ENCODE results near the gene SMIM31.

SMIM31 gene

DNA sequence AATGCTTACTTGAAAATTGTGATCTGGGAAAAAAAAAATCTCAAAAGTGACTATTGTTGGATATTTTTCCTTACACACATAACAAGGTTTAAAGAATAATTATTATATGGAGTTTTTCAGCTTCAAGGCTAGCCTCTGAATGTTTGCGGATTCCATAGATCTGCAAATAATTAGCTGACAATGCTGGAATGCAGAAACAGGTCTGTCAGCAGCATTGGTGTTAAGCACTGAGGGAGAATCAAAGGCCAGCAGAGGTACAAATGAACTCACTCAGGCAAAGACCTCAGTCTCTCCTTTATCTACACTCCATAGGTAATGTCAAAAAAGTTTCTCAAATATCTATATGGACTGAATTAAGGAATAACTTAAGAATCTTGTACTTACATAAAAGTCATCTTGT is 35.1 kb downstream of the SMIM31 start:
- no peak for DNase-seq

DNA sequence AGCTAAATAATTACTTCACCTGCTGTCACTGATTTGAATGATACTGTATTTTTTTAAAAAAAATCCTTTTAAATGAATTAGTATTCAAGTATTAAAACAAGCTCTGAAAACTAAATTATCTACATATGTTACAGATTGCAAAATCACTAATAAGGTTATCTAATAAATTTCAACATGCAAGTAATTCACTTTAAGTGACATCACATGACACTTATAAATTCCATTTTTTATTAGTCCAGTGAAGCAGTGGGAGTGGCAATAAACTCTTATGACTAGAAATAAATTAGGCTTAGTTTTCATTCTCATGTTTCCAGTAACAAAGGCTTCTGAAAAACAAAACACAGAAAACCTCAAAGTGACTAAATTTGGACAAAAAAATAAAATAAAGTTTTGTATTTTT is 36.3 kb downstream of the SMIM31 start:
- no peak for DNase-seq

- no peak for DNase-seq
These were observed 45.5 kb downstream of the SMIM31 start for GRCh38 chr4:164799410-164799809.

DNA sequence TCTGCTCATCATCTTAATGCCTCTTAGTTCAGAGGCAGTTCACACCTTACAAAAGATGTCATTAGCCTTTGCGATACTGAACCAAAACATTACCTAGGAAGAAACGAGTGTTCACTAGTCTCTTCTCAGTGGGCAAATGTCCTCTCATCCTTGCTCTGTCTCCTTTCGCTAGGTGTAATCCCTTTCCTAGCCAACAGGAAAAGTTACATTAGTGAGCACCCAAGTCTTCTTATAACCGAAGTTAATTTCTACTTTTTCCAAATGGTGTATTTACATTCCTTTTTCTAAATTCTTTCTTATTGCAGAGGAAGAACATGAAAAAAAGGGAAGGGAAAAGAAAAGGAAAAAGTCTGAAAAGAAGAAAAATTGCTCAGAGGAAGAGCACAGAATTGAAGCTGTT is 46.9 kb downstream of the SMIM31 start:
- DNase-seq = no peak

DNA sequence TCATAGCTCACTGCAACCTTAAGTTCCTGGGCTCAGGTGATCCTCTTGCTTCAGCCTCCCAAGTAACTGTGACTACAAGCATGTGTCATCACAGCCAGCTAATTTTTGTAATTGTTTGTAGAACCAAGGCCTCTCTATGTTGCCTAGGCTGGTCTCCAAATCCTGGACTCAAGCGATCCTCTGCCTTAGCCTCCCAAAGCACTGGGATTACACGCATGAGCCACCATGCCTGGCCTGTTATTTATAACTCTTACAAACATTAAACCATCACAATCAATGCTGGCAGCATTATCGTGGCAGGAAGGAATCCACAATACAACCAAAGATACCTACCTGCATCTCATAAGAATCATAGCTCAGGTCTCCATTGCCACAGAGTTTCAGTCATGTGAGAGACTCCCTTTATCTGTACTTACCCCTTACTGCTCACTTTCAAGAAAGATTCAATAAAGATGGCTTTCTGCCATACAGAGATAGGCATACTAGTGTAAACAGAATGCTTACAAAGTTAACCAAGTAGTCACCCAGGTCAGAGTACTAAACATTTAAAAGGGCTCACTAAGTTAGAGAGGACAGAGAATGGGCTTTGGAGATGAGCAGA is 48.5 kb downstream of the SMIM31 start:
- no peak for DNase-seq

DNA sequence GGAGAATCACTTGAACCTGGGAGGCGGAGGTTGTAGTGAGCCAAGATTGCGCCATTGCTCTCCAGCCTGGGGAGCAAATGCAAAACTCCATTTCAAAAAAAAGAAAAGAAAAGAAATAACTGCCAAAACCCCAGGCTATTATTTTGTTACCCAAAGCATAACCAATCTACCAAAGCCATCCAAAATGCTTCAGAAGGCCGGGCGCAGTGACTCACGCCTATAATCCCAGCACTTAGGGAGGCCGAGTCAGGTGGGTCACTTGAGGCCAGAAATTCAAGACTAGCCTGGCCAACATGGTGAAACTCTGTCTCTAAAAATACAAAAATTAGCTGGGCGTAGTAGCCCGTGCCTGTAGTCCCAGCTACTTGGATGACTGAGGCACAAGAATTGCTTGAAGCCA is 49.8 kb downstream of the SMIM31 start:
- no peak for DNase-seq

DNA sequence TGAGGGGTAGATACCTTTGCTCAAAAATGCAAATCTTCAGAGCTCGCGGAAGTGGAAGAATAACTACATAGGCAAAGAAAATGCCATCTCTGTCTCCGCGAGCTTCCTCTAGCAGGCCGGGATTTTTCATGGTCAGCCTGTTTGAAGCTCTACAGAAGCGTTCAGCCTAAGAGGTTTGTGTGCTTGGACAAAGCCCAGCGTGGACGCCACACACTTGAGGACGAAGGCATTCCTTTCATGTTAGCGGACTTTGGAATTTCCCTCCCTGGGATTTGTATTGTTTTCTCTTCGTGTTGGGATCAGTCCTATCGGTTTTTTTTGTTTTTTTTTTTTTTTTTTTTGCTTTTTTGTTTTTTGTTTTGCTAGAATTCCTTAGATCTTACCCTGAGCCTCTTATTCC is 53.7 kb downstream of the SMIM31 start:
- DNase-seq = no peak

GRCh38 chr4:164813554-164813953 is 59.6 kb downstream of the SMIM31 start:
- no peak for DNase-seq

- DNase-seq = no peak
These were observed 61.8 kb downstream of the SMIM31 start for GRCh38 chr4:164815711-164816110.

GRCh38 chr4:164819366-164819765 is 65.4 kb downstream of the SMIM31 start:
- no peak for DNase-seq

DNA sequence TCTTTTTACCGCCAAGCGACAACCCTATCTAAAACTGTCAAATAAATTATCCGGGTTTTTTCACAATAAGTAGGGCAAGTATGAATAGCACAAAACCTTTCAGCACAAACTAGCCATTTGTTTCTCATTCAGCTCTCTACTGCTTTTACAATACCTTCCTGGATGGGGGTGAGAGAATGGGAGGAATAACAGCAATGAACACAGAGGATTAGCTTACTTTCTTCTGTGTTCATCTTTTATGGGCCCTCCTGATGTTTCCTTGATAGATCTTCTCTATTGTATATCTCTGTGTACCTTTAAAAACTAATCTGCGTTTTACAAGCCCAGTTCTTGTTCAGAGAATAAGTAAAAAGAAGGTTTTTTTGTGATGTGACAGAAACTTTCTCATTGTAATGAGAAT is 67.8 kb downstream of the SMIM31 start:
- no peak for DNase-seq

DNA sequence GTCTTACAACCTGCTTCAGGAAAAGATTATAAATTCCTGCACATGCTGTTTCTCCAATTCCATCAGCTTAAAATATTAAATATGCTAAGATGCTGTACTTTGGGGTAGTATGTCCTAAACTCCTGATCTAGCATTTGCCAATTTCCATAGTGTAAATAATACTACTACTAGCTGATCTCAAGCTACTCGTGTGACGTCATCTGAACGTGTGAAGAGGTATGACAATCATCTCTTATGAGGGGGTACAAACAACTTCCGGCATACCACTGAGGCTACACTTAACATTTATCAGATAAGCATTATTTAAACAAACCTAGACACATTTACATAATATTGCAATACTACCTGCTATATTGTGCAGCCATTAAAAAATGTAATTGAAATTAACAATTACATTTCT is 70.7 kb downstream of the SMIM31 start:
- no peak for DNase-seq

GRCh38 chr4:164828955-164829354 is 75.0 kb downstream of the SMIM31 start:
- no peak for DNase-seq

DNA sequence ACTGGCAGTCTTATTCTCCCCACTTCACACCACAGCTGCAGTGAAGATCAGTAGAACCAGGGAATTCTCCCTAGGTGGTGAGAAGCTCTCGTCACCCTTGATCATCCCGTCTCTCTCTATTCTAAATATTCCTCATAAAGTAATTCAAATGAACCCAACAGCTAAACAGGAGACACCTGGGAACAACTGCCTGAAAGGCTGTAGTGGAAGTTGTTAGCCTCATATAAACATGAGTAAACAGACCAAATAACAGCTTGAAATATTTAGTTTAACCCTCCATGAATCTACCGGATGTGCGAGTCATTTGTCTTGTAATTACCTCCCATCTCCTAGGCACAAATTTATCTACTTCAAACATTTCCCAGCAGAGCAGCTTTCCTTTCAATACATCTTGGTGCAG is 92.6 kb downstream of the SMIM31 start:
- no peak for DNase-seq

DNA sequence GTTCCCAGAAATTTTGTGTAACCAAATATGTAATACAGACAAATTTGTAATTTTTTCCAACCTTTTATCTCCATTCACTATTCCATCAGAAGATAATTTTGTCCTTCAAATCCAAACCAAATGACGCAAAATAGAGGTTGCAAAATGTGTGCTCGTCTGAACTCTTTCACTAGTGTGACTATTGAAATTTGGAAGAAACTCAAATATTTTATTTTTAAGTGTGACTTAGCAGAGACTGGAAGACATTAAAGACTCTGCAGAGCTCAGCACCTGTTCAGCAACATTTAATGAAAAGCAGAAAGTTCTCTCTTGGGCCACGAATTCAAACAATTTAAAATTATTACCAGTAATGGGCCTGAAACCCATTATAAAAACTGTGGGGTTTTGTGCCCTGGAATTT is 93.1 kb downstream of the SMIM31 start:
- no peak for DNase-seq

DNA sequence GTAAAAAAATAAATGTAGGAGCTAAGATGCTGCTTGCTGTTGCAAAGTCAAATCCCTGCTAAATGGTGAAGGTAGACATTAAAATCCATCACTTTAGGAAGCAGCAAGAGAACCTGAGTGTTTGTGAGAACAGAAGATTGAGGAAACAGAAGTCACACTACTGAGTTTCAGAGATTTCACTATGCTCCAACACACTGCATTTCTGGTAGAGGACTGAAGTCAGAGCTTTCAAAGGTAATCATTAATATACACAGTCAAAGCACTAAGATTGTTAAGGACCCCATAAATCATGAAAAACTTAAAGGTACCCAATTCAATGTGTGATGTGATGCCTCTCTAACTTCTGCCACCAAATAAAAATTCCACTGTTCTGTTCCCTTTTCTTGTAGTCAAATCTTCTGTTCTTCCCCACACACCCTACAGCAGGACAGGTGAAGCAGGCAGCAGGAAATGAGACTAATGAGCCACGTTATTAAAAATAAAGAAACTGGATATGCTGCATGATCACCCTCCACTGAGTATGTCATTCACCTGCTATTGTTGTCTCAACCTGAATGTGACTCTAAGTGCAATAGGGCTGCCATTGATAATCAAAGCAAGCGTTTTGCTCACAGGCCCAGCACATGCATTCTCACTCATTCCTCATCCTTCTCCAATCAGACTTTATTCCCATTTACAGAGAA is 94.2 kb downstream of the SMIM31 start:
- no peak for DNase-seq
